Measurements from ENCODE around the gene PNKD. TPM values are rescaled to one million over a fixed set of nuclear protein-coding genes. Genes with fewer than 3 reads are reported as not detected.
A peak's percentile ranks its signal among the peaks of the same experiment; 100 is the strongest.

The PNKD gene
- total and polyA plus RNA-seq, 12 donors = 48.8 to 181 (median 87.4) TPM

DNA sequence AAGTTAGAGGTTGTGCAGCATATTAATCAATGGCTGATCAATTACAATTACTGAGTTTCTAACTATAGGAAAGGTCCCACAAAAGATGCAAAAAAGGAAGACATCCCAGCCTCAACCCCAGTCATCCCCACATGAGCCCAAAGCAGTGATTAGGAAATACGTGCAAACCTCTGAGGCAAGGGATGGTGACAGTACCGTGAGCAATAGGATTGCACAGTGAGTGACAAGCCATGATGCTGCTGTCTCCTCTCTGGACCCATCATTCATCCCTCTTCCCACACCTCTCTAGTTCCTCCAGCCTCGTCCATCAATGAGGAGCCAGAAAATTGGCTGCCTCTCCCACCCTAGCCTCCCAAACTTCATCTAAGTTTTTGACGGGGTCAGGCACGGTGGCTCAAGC lies 107.7 kb downstream of the PNKD start:
- H3K4me1 ChIP-seq (replicated peaks in 1 of 2) = no peaks in the 10 kb centered on the region
- H3K4me3 ChIP-seq = no peak overlapping the region
- intact Hi-C loops (cut with DNase I) = no loop called here
- H3K27ac ChIP-seq = no peak overlapping the region
- H3K27me3 ChIP-seq = no peaks in the 10 kb centered on the region
- DNase-seq = no peak
- no peaks in the 10 kb centered on the region for H3K36me3 ChIP-seq (replicated peaks in 1 of 2)
- 75 to 87% (median 84%) methylated on average over 5 of the region's 5 CpGs for WGBS, 4 donors
- no peaks in the 10 kb centered on the region for H3K9me3 ChIP-seq (replicated peaks in 1 of 3)
- no peak for TF ChIP-seq POLR2A (IDR thresholded peaks at IDR 0.05)
- TF ChIP-seq, protein P1, sequence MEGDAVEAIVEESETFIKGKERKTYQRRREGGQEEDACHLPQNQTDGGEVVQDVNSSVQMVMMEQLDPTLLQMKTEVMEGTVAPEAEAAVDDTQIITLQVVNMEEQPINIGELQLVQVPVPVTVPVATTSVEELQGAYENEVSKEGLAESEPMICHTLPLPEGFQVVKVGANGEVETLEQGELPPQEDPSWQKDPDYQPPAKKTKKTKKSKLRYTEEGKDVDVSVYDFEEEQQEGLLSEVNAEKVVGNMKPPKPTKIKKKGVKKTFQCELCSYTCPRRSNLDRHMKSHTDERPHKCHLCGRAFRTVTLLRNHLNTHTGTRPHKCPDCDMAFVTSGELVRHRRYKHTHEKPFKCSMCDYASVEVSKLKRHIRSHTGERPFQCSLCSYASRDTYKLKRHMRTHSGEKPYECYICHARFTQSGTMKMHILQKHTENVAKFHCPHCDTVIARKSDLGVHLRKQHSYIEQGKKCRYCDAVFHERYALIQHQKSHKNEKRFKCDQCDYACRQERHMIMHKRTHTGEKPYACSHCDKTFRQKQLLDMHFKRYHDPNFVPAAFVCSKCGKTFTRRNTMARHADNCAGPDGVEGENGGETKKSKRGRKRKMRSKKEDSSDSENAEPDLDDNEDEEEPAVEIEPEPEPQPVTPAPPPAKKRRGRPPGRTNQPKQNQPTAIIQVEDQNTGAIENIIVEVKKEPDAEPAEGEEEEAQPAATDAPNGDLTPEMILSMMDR (IDR thresholded peaks at IDR 0.05) = no peak

DNA sequence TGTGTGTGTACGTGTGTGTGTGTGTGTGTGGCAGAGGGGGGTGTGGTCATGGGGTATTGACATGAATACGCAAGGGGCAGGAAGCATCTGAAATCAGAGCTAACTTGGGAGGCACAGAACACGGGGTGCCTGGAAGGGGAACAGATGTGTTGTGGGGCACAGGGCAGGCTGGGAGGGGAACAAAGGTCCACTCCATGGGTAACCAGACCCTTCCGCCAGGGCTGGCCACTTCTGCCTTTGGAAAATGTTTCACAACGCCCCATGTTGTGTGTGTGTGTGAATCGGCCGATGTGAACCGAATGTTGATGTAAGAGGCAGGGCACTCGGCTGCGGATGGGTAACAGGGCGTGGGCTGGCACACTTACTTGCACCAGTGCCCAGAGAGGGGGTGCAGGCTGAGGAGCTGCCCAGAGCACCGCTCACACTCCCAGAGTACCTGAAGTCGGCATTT lies 111.6 kb downstream of the PNKD start, which contains the start of gene SLC11A1:
TSS of gene SLC11A1 (plus strand) at position 358 of the 451 bp plus-strand sequence. CDS start 96 bp downstream, outside the sequence.
- Histone ChIP-seq H3K27ac (peak within 1 kb of the TSS; percentile 11 to 91 (median 42)), H3K36me3 (replicated peaks in 1 of 2) (no peaks in the 10 kb centered on the region), H3K27me3 (no peaks in the 10 kb centered on the region), H3K4me1 (replicated peaks in 1 of 2) (no peaks in the 10 kb centered on the region), H3K4me3 (peak within 1 kb of the TSS in 1 of 4 donors; percentile 34), H3K9me3 (replicated peaks in 1 of 3) (no peaks in the 10 kb centered on the region)
- 72 to 80% (median 75%) methylated on average over 8 to 13 of the region's 13 CpGs for WGBS, 4 donors
- intact Hi-C loops (cut with DNase I) = no loop called here
- TF ChIP-seq, protein P1 (IDR thresholded peaks at IDR 0.05) = no peak
- TF ChIP-seq POLR2A (IDR thresholded peaks at IDR 0.05) = peak; percentile 32 to 56
- peak in 6 of 7 donors; percentile 50 to 83 (median 70) for DNase-seq

DNA sequence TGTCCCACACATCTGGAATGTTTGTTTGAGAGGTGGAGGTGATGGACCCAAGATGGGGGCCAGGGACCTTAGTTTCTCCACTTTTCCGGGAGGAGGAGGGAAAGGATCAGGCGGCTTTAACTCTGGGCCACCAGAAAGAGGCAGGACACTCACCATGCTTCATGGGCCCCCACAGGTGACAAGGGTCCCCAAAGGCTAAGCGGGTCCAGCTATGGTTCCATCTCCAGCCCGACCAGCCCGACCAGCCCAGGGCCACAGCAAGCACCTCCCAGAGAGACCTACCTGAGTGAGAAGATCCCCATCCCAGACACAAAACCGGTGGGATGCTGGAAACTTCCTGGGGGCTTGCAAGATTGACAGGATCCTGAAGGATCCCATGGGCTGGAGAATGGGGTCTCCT lies 112.5 kb downstream of the PNKD start:
- no peak for DNase-seq
- Histone ChIP-seq H3K9me3 (replicated peaks in 1 of 3) (no peaks in the 10 kb centered on the region), H3K4me1 (replicated peaks in 1 of 2) (peaks cover 0 to 7% of the 10 kb centered on the region in 2 donors), H3K27ac (peak overlapping the region; percentile 11 to 91 (median 42)), H3K36me3 (replicated peaks in 1 of 2) (no peaks in the 10 kb centered on the region), H3K4me3 (peak overlapping the region in 1 of 4 donors; percentile 34), H3K27me3 (no peaks in the 10 kb centered on the region)
- WGBS, 4 donors = 88 to 100% (median 91%) methylated on average over 4 to 6 of the region's 6 CpGs
- intact Hi-C loops (cut with DNase I) = no loop called here
- TF ChIP-seq, protein P1 (IDR thresholded peaks at IDR 0.05) = no peak
- no peak for TF ChIP-seq POLR2A (IDR thresholded peaks at IDR 0.05)

DNA sequence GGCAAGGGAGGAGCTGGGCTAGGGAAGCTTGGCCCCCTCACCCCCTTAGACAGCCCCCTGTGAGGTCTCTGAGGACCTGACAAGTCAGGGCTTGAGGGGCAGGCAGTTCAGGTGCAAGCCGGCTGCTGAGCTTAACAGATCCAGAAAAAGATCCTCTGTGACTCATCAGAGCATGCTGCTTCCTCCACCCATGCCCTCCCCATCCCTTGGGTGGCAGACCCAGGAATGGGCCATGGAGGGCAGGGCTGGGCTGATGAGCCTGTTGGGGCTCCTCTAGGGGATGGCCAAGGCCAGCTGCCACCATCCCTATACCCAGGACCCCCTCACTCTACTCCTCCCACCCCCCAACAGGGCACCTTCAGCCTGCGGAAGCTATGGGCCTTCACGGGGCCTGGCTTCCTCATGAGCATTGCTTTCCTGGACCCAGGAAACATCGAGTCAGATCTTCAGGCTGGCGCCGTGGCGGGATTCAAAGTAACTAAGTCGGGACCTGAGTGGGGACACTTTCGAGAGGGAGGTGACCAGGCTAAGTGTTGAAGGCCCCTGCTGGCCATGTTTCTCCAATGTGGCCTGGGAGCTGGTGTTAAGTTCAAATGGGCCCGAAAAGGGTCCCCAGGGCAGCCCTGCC lies 113.7 kb downstream of the PNKD start:
- TF ChIP-seq POLR2A (IDR thresholded peaks at IDR 0.05) = no peak
- TF ChIP-seq, protein P1 (IDR thresholded peaks at IDR 0.05) = no peak
- intact Hi-C loops (cut with DNase I) = no loop called here
- Histone ChIP-seq H3K27me3 (no peaks in the 10 kb centered on the region), H3K9me3 (replicated peaks in 1 of 3) (no peaks in the 10 kb centered on the region), H3K4me3 (peak overlapping the region in 1 of 4 donors; percentile 34), H3K27ac (peak overlapping the region in 2 of 5 donors; percentile 30 to 91), H3K4me1 (replicated peaks in 1 of 2) (peaks cover 0 to 7% of the 10 kb centered on the region in 2 donors), H3K36me3 (replicated peaks in 1 of 2) (no peaks in the 10 kb centered on the region)
- WGBS, 4 donors = 76 to 87% (median 81%) methylated on average over 10 of the region's 10 CpGs
- DNase-seq = no peak

All from adrenal gland (tissue), 12 donors.